ENCODE measurements around the gene STAT5B. TPM values are rescaled to one million over a fixed set of nuclear protein-coding genes. Genes with fewer than 3 reads are reported as not detected.

The STAT5B gene
- total and polyA plus RNA-seq, 9 of the 15 experiments (the other 6 are each of a cell fraction or from before 2014, with no cell fraction given) = 20.8 to 176 (median 92.4) TPM

DNA sequence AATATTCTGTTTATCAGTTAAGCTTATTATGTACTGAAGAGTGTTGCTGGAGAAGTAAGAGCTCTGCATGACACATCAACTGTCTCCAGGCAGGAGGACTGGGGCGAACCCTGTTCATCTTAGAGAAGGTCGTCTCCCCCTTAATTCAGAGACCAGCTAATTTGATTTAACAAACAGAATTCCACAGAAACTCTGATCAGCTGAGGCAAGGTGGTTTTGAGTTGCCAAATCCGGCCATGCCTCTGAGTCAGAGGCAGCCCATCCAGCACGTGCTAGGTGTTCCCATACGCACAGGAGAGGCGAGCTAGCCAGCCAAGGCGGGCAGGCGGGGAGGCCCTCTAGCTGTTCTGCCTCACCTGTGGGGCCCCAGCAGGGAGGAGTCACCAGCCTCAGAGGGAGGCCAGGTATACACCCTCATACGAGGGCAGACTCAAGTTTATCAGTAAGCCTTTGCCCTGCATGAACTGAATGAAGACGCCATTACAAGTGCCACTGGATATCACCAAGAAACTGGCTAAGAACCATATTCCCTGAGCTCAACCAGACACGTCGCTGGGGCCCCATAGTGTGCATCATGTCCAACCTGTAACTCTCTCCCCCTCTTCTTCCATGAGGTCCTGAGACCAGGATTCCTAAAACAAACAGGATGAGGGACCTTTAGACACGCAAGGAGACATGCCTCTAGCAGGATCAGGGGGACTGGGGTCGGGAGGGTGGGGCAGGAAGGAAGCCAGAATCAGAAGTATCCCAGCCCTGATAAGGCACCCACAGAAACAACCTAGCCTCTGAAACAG lies 37.8 kb upstream of the STAT5B start (continued):
- TF ChIP-seq, protein P1, sequence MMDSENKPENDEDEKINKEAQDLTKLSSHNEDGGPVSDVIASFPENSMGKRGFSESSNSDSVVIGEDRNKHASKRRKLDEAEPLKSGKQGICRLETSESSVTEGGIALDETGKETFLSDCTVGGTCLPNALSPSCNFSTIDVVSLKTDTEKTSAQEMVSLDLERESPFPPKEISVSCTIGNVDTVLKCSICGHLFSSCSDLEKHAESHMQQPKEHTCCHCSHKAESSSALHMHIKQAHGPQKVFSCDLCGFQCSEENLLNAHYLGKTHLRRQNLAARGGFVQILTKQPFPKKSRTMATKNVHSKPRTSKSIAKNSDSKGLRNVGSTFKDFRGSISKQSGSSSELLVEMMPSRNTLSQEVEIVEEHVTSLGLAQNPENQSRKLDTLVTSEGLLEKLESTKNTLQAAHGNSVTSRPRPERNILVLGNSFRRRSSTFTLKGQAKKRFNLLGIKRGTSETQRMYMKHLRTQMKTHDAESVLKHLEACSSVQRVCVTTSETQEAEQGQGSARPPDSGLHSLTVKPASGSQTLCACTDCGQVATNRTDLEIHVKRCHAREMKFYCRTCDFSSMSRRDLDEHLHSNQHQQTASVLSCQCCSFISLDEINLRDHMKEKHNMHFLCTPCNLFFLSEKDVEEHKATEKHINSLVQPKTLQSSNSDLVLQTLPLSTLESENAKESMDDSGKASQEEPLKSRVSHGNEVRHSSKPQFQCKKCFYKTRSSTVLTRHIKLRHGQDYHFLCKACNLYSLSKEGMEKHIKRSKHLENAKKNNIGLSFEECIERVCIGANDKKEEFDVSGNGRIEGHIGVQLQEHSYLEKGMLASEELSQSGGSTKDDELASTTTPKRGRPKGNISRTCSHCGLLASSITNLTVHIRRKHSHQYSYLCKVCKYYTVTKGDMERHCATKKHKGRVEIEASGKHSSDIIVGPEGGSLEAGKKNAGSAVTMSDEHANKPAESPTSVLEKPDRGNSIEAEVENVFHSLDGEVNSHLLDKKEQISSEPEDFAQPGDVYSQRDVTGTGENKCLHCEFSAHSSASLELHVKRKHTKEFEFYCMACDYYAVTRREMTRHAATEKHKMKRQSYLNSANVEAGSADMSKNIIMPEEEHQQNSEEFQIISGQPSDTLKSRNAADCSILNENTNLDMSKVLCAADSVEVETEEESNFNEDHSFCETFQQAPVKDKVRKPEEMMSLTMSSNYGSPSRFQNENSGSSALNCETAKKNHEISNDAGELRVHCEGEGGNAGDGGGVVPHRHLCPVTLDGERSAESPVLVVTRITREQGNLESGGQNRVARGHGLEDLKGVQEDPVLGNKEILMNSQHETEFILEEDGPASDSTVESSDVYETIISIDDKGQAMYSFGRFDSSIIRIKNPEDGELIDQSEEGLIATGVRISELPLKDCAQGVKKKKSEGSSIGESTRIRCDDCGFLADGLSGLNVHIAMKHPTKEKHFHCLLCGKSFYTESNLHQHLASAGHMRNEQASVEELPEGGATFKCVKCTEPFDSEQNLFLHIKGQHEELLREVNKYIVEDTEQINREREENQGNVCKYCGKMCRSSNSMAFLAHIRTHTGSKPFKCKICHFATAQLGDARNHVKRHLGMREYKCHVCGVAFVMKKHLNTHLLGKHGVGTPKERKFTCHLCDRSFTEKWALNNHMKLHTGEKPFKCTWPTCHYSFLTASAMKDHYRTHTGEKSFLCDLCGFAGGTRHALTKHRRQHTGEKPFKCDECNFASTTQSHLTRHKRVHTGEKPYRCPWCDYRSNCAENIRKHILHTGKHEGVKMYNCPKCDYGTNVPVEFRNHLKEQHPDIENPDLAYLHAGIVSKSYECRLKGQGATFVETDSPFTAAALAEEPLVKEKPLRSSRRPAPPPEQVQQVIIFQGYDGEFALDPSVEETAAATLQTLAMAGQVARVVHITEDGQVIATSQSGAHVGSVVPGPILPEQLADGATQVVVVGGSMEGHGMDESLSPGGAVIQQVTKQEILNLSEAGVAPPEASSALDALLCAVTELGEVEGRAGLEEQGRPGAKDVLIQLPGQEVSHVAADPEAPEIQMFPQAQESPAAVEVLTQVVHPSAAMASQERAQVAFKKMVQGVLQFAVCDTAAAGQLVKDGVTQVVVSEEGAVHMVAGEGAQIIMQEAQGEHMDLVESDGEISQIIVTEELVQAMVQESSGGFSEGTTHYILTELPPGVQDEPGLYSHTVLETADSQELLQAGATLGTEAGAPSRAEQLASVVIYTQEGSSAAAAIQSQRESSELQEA (IDR thresholded peaks at IDR 0.05; ENCODE audit: low read depth) = no peak
- TF ChIP-seq MIER1 (IDR thresholded peaks at IDR 0.05; ENCODE audit: low read depth) (no peak), PTRF (tag; IDR thresholded peaks at IDR 0.05) (no peak), POLR3G (IDR thresholded peaks at IDR 0.05; ENCODE audit: extremely low read depth, insufficient read length, insufficient replicate concordance) (no peak), FOXP1 (CRISPR knock-in tag; IDR thresholded peaks at IDR 0.05) (no peak), BACH1 (tag; IDR thresholded peaks at IDR 0.05) (0 out of 2 replicates have a peak, but pooled peaks have one; percentile 38), MCM5 (IDR thresholded peaks at IDR 0.05; ENCODE audit: low read depth) (no peak), ZNF584 (CRISPR knock-in tag; IDR thresholded peaks at IDR 0.05; ENCODE audit: low read depth) (peak; percentile 80)
- TF ChIP-seq, protein P2, sequence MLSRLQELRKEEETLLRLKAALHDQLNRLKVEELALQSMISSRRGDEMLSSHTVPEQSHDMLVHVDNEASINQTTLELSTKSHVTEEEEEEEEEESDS (CRISPR knock-in tag; IDR thresholded peaks at IDR 0.05) = no peak
- TF ChIP-seq, protein P3, sequence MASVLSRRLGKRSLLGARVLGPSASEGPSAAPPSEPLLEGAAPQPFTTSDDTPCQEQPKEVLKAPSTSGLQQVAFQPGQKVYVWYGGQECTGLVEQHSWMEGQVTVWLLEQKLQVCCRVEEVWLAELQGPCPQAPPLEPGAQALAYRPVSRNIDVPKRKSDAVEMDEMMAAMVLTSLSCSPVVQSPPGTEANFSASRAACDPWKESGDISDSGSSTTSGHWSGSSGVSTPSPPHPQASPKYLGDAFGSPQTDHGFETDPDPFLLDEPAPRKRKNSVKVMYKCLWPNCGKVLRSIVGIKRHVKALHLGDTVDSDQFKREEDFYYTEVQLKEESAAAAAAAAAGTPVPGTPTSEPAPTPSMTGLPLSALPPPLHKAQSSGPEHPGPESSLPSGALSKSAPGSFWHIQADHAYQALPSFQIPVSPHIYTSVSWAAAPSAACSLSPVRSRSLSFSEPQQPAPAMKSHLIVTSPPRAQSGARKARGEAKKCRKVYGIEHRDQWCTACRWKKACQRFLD (CRISPR knock-in tag; IDR thresholded peaks at IDR 0.05) = peak; percentile 98
- TF ChIP-seq, protein P4, sequence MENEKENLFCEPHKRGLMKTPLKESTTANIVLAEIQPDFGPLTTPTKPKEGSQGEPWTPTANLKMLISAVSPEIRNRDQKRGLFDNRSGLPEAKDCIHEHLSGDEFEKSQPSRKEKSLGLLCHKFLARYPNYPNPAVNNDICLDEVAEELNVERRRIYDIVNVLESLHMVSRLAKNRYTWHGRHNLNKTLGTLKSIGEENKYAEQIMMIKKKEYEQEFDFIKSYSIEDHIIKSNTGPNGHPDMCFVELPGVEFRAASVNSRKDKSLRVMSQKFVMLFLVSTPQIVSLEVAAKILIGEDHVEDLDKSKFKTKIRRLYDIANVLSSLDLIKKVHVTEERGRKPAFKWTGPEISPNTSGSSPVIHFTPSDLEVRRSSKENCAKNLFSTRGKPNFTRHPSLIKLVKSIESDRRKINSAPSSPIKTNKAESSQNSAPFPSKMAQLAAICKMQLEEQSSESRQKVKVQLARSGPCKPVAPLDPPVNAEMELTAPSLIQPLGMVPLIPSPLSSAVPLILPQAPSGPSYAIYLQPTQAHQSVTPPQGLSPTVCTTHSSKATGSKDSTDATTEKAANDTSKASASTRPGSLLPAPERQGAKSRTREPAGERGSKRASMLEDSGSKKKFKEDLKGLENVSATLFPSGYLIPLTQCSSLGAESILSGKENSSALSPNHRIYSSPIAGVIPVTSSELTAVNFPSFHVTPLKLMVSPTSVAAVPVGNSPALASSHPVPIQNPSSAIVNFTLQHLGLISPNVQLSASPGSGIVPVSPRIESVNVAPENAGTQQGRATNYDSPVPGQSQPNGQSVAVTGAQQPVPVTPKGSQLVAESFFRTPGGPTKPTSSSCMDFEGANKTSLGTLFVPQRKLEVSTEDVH (IDR thresholded peaks at IDR 0.05; ENCODE audit: low read depth, partially characterized antibody) = no peak
- TF ChIP-seq, protein P5, sequence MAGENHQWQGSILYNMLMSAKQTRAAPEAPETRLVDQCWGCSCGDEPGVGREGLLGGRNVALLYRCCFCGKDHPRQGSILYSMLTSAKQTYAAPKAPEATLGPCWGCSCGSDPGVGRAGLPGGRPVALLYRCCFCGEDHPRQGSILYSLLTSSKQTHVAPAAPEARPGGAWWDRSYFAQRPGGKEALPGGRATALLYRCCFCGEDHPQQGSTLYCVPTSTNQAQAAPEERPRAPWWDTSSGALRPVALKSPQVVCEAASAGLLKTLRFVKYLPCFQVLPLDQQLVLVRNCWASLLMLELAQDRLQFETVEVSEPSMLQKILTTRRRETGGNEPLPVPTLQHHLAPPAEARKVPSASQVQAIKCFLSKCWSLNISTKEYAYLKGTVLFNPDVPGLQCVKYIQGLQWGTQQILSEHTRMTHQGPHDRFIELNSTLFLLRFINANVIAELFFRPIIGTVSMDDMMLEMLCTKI (IDR thresholded peaks at IDR 0.05; ENCODE audit: partially characterized antibody) = no peak

All from K562 (cell line).